NOMO-1 treated with DMSO at 0.1 percent for 48 hours (cell line): Measurements from ENCODE around the gene CCDC24.

Source experiments
- DNase-seq: peaks from one replicate; lab custom pipeline; 2025; ENCODE audit not compliant: unreplicated experiment; lab: John Stamatoyannopoulos, UW

The CCDC24 gene

GRCh38 chr1:44038876-44039657, 47.7 kb downstream of the CCDC24 start:
- DNase-seq = no peak

- peak; percentile 35 for DNase-seq
Observed at GRCh38 chr1:44040418-44040817, 49.0 kb downstream of the CCDC24 start.

- DNase-seq = no peak
Observed at GRCh38 chr1:44040846-44041245, 49.4 kb downstream of the CCDC24 start.

GRCh38 chr1:44043176-44044070, 52.0 kb downstream of the CCDC24 start:
- DNase-seq = no peak

GRCh38 chr1:44044071-44044801, 52.8 kb downstream of the CCDC24 start:
- DNase-seq = no peak

GRCh38 chr1:44045064-44045463, 53.7 kb downstream of the CCDC24 start:
- DNase-seq = no peak
